ENCODE measurements around the gene SYNGR2.

DNA sequence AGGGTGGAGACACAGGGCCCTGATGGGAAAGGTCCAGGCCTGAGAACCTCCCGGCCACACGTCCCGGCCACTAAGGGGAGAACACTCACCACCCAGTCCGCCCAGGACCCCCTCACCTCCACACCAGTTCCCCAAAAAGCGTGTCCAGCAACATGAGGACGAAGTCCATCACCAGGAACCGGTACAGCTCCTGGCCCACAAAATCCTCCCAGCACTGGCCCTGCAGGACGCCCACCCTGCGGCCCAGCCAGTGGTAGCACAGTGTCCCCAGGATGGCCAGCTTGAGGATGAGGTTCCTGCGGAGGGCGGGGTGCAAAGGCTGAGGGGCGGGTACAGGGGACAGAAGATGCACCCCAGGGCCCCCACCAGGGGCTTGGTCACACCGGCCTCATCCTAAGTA, 47.8 kb upstream of the SYNGR2 start:
- TF ChIP-seq, protein P1, sequence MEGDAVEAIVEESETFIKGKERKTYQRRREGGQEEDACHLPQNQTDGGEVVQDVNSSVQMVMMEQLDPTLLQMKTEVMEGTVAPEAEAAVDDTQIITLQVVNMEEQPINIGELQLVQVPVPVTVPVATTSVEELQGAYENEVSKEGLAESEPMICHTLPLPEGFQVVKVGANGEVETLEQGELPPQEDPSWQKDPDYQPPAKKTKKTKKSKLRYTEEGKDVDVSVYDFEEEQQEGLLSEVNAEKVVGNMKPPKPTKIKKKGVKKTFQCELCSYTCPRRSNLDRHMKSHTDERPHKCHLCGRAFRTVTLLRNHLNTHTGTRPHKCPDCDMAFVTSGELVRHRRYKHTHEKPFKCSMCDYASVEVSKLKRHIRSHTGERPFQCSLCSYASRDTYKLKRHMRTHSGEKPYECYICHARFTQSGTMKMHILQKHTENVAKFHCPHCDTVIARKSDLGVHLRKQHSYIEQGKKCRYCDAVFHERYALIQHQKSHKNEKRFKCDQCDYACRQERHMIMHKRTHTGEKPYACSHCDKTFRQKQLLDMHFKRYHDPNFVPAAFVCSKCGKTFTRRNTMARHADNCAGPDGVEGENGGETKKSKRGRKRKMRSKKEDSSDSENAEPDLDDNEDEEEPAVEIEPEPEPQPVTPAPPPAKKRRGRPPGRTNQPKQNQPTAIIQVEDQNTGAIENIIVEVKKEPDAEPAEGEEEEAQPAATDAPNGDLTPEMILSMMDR (conservative IDR thresholded peaks at IDR 0.05), result no peak
- no peak for TF ChIP-seq ZFX (IDR thresholded peaks at IDR 0.05)

Measured in C4-2B (cell line).